CD4-positive, alpha-beta T cell treated with Interleukin-2 at 100 ng/mL for 4 hours (primary cell): Measurements from ENCODE around the gene GDPD5.
A peak's percentile ranks its signal among the peaks of the same experiment; 100 is the strongest.

Experiments used
- DNase-seq: peaks from one replicate; pipeline ENCODE4 v3.0.0-alpha.2; 2020; ENCODE audit warnings: low spot score

GDPD5 gene

GRCh38 chr11:75471176-75471973, 54.4 kb downstream of the GDPD5 start:
- DNase-seq, result no peak

- no peak for DNase-seq
These were observed 55.2 kb downstream of the GDPD5 start for GRCh38 chr11:75470476-75471080.

GRCh38 chr11:75469785-75470405, 55.8 kb downstream of the GDPD5 start:
- DNase-seq, result no peak

GRCh38 chr11:75468534-75469340, 57.0 kb downstream of the GDPD5 start:
- DNase-seq, result no peak

GRCh38 chr11:75467881-75468280, 57.9 kb downstream of the GDPD5 start:
- no peak for DNase-seq

- no peak for DNase-seq
These were observed 58.4 kb downstream of the GDPD5 start for GRCh38 chr11:75467311-75467710.

GRCh38 chr11:75465701-75466531, 59.8 kb downstream of the GDPD5 start:
- no peak for DNase-seq

- DNase-seq, result no peak
These were observed 62.5 kb downstream of the GDPD5 start for GRCh38 chr11:75463106-75463774.

GRCh38 chr11:75462117-75462653, 63.6 kb downstream of the GDPD5 start:
- DNase-seq, result no peak

- no peak for DNase-seq
These were observed 64.6 kb downstream of the GDPD5 start for GRCh38 chr11:75461151-75461550.

GRCh38 chr11:75456596-75457183, 69.1 kb downstream of the GDPD5 start:
- no peak for DNase-seq

GRCh38 chr11:75454987-75455386, 70.8 kb downstream of the GDPD5 start:
- no peak for DNase-seq

- DNase-seq, result no peak
These were observed 71.7 kb downstream of the GDPD5 start for GRCh38 chr11:75453916-75454655.

GRCh38 chr11:75450826-75451821, 74.6 kb downstream of the GDPD5 start:
- DNase-seq, result peak; percentile 22

- DNase-seq, result no peak
These were observed 75.5 kb downstream of the GDPD5 start for GRCh38 chr11:75450236-75450635.

- DNase-seq, result no peak
These were observed 76.0 kb downstream of the GDPD5 start for GRCh38 chr11:75449776-75450175.

- no peak for DNase-seq
These were observed 76.5 kb downstream of the GDPD5 start for GRCh38 chr11:75449271-75449670.

- no peak for DNase-seq
These were observed 78.3 kb downstream of the GDPD5 start for GRCh38 chr11:75447415-75447814.
